ENCODE results near the gene CLTCL1. TPM values are rescaled to one million over a fixed set of nuclear protein-coding genes. Genes with fewer than 3 reads are reported as not detected.
A peak's percentile ranks its signal among the peaks of the same experiment; 100 is the strongest.

The CLTCL1 gene
- total RNA-seq, 4 donors from 2014 or later: 8.5 to 19.2 (median 12.8) TPM

- no peaks in the 10 kb centered on the region for H3K9me3 ChIP-seq
- no peak for TF ChIP-seq POLR2A (IDR thresholded peaks at IDR 0.05)
- TF ChIP-seq, protein P1, sequence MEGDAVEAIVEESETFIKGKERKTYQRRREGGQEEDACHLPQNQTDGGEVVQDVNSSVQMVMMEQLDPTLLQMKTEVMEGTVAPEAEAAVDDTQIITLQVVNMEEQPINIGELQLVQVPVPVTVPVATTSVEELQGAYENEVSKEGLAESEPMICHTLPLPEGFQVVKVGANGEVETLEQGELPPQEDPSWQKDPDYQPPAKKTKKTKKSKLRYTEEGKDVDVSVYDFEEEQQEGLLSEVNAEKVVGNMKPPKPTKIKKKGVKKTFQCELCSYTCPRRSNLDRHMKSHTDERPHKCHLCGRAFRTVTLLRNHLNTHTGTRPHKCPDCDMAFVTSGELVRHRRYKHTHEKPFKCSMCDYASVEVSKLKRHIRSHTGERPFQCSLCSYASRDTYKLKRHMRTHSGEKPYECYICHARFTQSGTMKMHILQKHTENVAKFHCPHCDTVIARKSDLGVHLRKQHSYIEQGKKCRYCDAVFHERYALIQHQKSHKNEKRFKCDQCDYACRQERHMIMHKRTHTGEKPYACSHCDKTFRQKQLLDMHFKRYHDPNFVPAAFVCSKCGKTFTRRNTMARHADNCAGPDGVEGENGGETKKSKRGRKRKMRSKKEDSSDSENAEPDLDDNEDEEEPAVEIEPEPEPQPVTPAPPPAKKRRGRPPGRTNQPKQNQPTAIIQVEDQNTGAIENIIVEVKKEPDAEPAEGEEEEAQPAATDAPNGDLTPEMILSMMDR (IDR thresholded peaks at IDR 0.05): no peak
- H3K4me1 ChIP-seq: peaks cover 0 to 7% of the 10 kb centered on the region in 2 donors
- H3K4me3 ChIP-seq (replicated peaks in 1 of 3): peak overlapping the region in 1 of 3 donors; percentile 8
- no peak overlapping the region for H3K27ac ChIP-seq
- peak; percentile 24 to 27 for DNase-seq
- WGBS, 2 donors: 5 to 7% methylated on average over 8 to 17 of the region's 92 CpGs
- intact Hi-C loops (cut with DNase I): loop anchor here (10.0 kb wide), 2 partner anchors 286 to 476 kb away; partner anchors contain the start of genes HIRA and MRPL40
- H3K36me3 ChIP-seq: no peaks in the 10 kb centered on the region
- peaks cover 16% of the 10 kb centered on the region for H3K27me3 ChIP-seq
Observed at GRCh38 chr22:19149047-19149883, 142.3 kb downstream of the CLTCL1 start.

- Histone ChIP-seq H3K27ac (no peak overlapping the region), H3K36me3 (no peaks in the 10 kb centered on the region), H3K4me3 (replicated peaks in 1 of 3) (no peak overlapping the region), H3K9me3 (no peaks in the 10 kb centered on the region), H3K27me3 (peaks cover 16% of the 10 kb centered on the region), H3K4me1 (peaks cover 4 to 12% of the 10 kb centered on the region in 2 donors)
- intact Hi-C loops (cut with DNase I): loop anchor here (10.0 kb wide), 2 partner anchors 286 to 476 kb away; partner anchors contain the start of genes HIRA and MRPL40
- 53 to 57% methylated on average over 12 to 14 of the region's 33 CpGs for WGBS, 2 donors
- TF ChIP-seq POLR2A (IDR thresholded peaks at IDR 0.05): no peak
- TF ChIP-seq, protein P1 (IDR thresholded peaks at IDR 0.05): no peak
- no peak for DNase-seq
Observed at GRCh38 chr22:19148417-19149046, 143.0 kb downstream of the CLTCL1 start.

GRCh38 chr22:19147195-19147780 lies 144.2 kb downstream of the CLTCL1 start:
- Histone ChIP-seq H3K27me3 (peaks cover 16% of the 10 kb centered on the region), H3K9me3 (no peaks in the 10 kb centered on the region), H3K4me1 (peaks cover 5 to 17% of the 10 kb centered on the region in 2 donors), H3K27ac (no peak overlapping the region), H3K36me3 (peaks cover 3 to 5% of the 10 kb centered on the region in 2 donors), H3K4me3 (replicated peaks in 1 of 3) (no peak overlapping the region)
- TF ChIP-seq, protein P1 (IDR thresholded peaks at IDR 0.05): no peak
- TF ChIP-seq POLR2A (IDR thresholded peaks at IDR 0.05): no peak
- WGBS, 2 donors: 33 to 39% methylated on average over 8 of the region's 9 CpGs
- DNase-seq: no peak
- intact Hi-C loops (cut with DNase I): loop anchor here (10.0 kb wide), 2 partner anchors 288 to 478 kb away; partner anchors contain the start of genes HIRA and MRPL40

DNA sequence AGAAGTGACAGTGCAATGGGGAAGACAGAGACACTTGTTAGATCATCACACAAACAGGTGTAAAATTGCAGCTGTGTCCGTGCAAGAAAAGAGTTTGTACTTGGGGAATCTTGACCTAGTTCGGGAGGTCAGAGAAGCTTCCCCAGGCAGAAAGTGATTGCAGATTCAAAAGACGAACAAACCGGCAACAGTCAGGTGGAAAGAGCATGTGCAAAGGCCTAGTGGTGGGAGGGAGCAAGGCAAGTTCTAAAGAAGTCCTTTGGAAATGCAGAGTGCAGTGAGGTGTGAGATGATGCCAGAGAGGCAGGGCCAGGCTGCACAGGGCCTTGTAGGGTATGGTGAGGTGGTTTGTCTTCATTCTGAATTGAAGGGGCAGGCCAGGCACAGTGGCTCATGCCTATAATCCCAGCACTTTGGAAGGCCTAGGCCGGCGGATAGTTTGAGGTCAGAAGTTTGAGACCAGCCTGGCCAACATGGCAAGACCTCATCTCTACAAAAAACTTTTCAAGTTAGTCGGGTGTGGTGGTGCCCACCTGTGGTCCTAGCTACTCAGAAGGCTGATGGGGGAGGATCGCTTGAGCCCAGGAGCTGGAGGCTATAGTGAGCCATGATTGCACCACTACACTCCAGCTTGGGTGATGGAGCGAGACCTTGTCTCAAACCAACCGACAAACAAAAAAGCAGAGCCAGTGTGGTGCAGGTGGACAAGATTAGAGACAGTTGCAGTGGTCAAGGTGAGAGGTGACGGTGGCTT lies 145.1 kb downstream of the CLTCL1 start:
- peaks cover 14% of the 10 kb centered on the region for H3K27me3 ChIP-seq
- TF ChIP-seq, protein P1 (IDR thresholded peaks at IDR 0.05): no peak
- TF ChIP-seq POLR2A (IDR thresholded peaks at IDR 0.05): no peak
- DNase-seq: no peak
- H3K27ac ChIP-seq: no peak overlapping the region
- H3K4me3 ChIP-seq (replicated peaks in 1 of 3): no peak overlapping the region
- H3K36me3 ChIP-seq: peaks cover 11 to 13% of the 10 kb centered on the region in 2 donors
- WGBS, 2 donors: 61 to 85% methylated on average over 10 to 11 of the region's 11 CpGs
- no peaks in the 10 kb centered on the region for H3K9me3 ChIP-seq
- intact Hi-C loops (cut with DNase I): loop anchor here (10.0 kb wide), 2 partner anchors 288 to 478 kb away; partner anchors contain the start of genes HIRA and MRPL40
- peaks cover 5 to 17% of the 10 kb centered on the region in 2 donors for H3K4me1 ChIP-seq
